ENCODE results near the gene CCDC85A.
"Not testable (repeated sequence)": the region's sequence is repeated elsewhere in the genome, so short reads cannot be mapped to it uniquely, and the experiment has no call there.

Gene CCDC85A

GRCh38 chr2:56183643-56184499 lies at the start of gene CCDC85A:
Gene CCDC85A (plus strand): TSS chr2:56183990. CDS start chr2:56184625, 635 bp downstream.
- peak; percentile 40 for DNase-seq

GRCh38 chr2:56134861-56135260 lies 48.9 kb upstream of the CCDC85A start:
- no peak for DNase-seq

- DNase-seq = not testable (repeated sequence)
These were observed 41.2 kb upstream of the CCDC85A start for GRCh38 chr2:56142497-56143061.

- DNase-seq = no peak
These were observed 35.9 kb upstream of the CCDC85A start for GRCh38 chr2:56147907-56148306.

GRCh38 chr2:56148825-56149224 lies 35.0 kb upstream of the CCDC85A start:
- DNase-seq = no peak

- DNase-seq = no peak
These were observed 31.9 kb upstream of the CCDC85A start for GRCh38 chr2:56151841-56152240.

- no peak for DNase-seq
These were observed 28.6 kb upstream of the CCDC85A start for GRCh38 chr2:56155188-56155587.

GRCh38 chr2:56159875-56160274 lies 23.9 kb upstream of the CCDC85A start:
- not testable (repeated sequence) for DNase-seq

- DNase-seq = no peak
These were observed 15.9 kb upstream of the CCDC85A start for GRCh38 chr2:56167616-56168562.

GRCh38 chr2:56169521-56169920 lies 14.3 kb upstream of the CCDC85A start:
- no peak for DNase-seq

GRCh38 chr2:56170504-56170903 lies 13.3 kb upstream of the CCDC85A start:
- no peak for DNase-seq

- DNase-seq = no peak
These were observed 12.8 kb upstream of the CCDC85A start for GRCh38 chr2:56170988-56171387.

- no peak for DNase-seq
These were observed 8.0 kb upstream of the CCDC85A start for GRCh38 chr2:56175779-56176178.

- DNase-seq = no peak
These were observed 6.2 kb upstream of the CCDC85A start for GRCh38 chr2:56177420-56178220.

- DNase-seq = no peak
These were observed 3.9 kb upstream of the CCDC85A start for GRCh38 chr2:56179931-56180330.

GRCh38 chr2:56182420-56182819 lies 1.4 kb upstream of the CCDC85A start:
- no peak for DNase-seq

GRCh38 chr2:56184500-56185011 lies 766 bp downstream of the CCDC85A start:
- no peak for DNase-seq

- no peak for DNase-seq
These were observed 1.4 kb downstream of the CCDC85A start for GRCh38 chr2:56185101-56185581.

- DNase-seq = no peak
These were observed 1.8 kb downstream of the CCDC85A start for GRCh38 chr2:56185582-56186046.

- no peak for DNase-seq
These were observed 7.8 kb downstream of the CCDC85A start for GRCh38 chr2:56191617-56192016.

- DNase-seq = no peak
These were observed 9.0 kb downstream of the CCDC85A start for GRCh38 chr2:56192664-56193305.
